CD4-positive, alpha-beta T cell treated with Interleukin-17A for 1 hour (primary cell): Measurements from ENCODE around the gene ZSWIM8.
"Not testable (repeated sequence)": the region's sequence is repeated elsewhere in the genome, so short reads cannot be mapped to it uniquely, and the experiment has no call there.

Source experiments
- DNase-seq: peaks from one replicate; pipeline ENCODE4 v3.0.0-alpha.2; 2020

The ZSWIM8 gene

GRCh38 chr10:73815719-73816030, 30.3 kb downstream of the ZSWIM8 start:
- no peak for DNase-seq

GRCh38 chr10:73816917-73817729, 31.7 kb downstream of the ZSWIM8 start:
- DNase-seq, result no peak

- DNase-seq, result no peak
These were observed 32.4 kb downstream of the ZSWIM8 start for GRCh38 chr10:73817826-73818225.

GRCh38 chr10:73818402-73818801, 33.0 kb downstream of the ZSWIM8 start:
- DNase-seq, result no peak

- no peak for DNase-seq
These were observed 33.7 kb downstream of the ZSWIM8 start for GRCh38 chr10:73819081-73819480.

- DNase-seq, result no peak
These were observed 34.2 kb downstream of the ZSWIM8 start for GRCh38 chr10:73819513-73820093.

- DNase-seq, result no peak
These were observed 38.0 kb downstream of the ZSWIM8 start for GRCh38 chr10:73823391-73823790.

GRCh38 chr10:73824146-73824725, 38.8 kb downstream of the ZSWIM8 start:
- no peak for DNase-seq

GRCh38 chr10:73827346-73828089, 42.1 kb downstream of the ZSWIM8 start:
- no peak for DNase-seq

- no peak for DNase-seq
These were observed 42.8 kb downstream of the ZSWIM8 start for GRCh38 chr10:73828161-73828560.

GRCh38 chr10:73829090-73829489, 43.7 kb downstream of the ZSWIM8 start:
- not testable (repeated sequence) for DNase-seq

GRCh38 chr10:73836427-73836980, 51.1 kb downstream of the ZSWIM8 start:
- DNase-seq, result no peak

GRCh38 chr10:73837072-73837471, 51.7 kb downstream of the ZSWIM8 start:
- DNase-seq, result no peak

GRCh38 chr10:73838008-73838567, 52.7 kb downstream of the ZSWIM8 start:
- no peak for DNase-seq

GRCh38 chr10:73838827-73839226, 53.4 kb downstream of the ZSWIM8 start:
- no peak for DNase-seq

GRCh38 chr10:73839276-73839966, 54.0 kb downstream of the ZSWIM8 start:
- no peak for DNase-seq

- no peak for DNase-seq
These were observed 54.6 kb downstream of the ZSWIM8 start for GRCh38 chr10:73840056-73840402.

- DNase-seq, result no peak
These were observed 55.1 kb downstream of the ZSWIM8 start for GRCh38 chr10:73840403-73841060.

GRCh38 chr10:73841061-73841421, 55.6 kb downstream of the ZSWIM8 start:
- DNase-seq, result no peak

GRCh38 chr10:73841526-73842285, 56.3 kb downstream of the ZSWIM8 start:
- no peak for DNase-seq

- DNase-seq, result no peak
These were observed 56.9 kb downstream of the ZSWIM8 start for GRCh38 chr10:73842349-73842748.
